Measurements from ENCODE around the gene GRAMD2B. TPM values are rescaled to one million over a fixed set of nuclear protein-coding genes. Genes with fewer than 3 reads are reported as not detected.

Gene GRAMD2B
- total RNA-seq, 4 donors from 2014 or later: 38.0 to 165 (median 129) TPM

- Histone ChIP-seq H3K36me3 (no peaks in the 10 kb centered on the region), H3K9me3 (no peaks in the 10 kb centered on the region), H3K27me3 (no peaks in the 10 kb centered on the region), H3K27ac (no peak overlapping the region), H3K4me1 (no peaks in the 10 kb centered on the region), H3K4me3 (no peak overlapping the region)
- TF ChIP-seq POLR2A (IDR thresholded peaks at IDR 0.05): no peak
- no peak for DNase-seq
These were observed 76.1 kb downstream of the GRAMD2B start for GRCh38 chr5:126499278-126499677.

GRCh38 chr5:126499853-126500342 lies 76.7 kb downstream of the GRAMD2B start:
- Histone ChIP-seq H3K4me1 (no peaks in the 10 kb centered on the region), H3K36me3 (no peaks in the 10 kb centered on the region), H3K27me3 (no peaks in the 10 kb centered on the region), H3K9me3 (no peaks in the 10 kb centered on the region), H3K4me3 (no peak overlapping the region), H3K27ac (no peak overlapping the region)
- TF ChIP-seq CTCF (IDR thresholded peaks at IDR 0.05): peak; percentile 13 to 67 (median 54)
- TF ChIP-seq POLR2A (IDR thresholded peaks at IDR 0.05): no peak
- DNase-seq: no peak

GRCh38 chr5:126501448-126501847 lies 78.2 kb downstream of the GRAMD2B start:
- H3K27ac ChIP-seq: no peak overlapping the region
- no peak for DNase-seq
- H3K36me3 ChIP-seq: no peaks in the 10 kb centered on the region
- no peak overlapping the region for H3K4me3 ChIP-seq
- no peaks in the 10 kb centered on the region for H3K27me3 ChIP-seq
- no peaks in the 10 kb centered on the region for H3K9me3 ChIP-seq
- TF ChIP-seq POLR2A (IDR thresholded peaks at IDR 0.05) (no peak), CTCF (IDR thresholded peaks at IDR 0.05) (no peak)
- H3K4me1 ChIP-seq: no peaks in the 10 kb centered on the region

GRCh38 chr5:126503602-126504104 lies 80.4 kb downstream of the GRAMD2B start:
- no peak overlapping the region for H3K4me3 ChIP-seq
- peak in 1 of 2 donors; percentile 9 for TF ChIP-seq POLR2A (IDR thresholded peaks at IDR 0.05)
- no peak for TF ChIP-seq CTCF (IDR thresholded peaks at IDR 0.05)
- no peaks in the 10 kb centered on the region for H3K4me1 ChIP-seq
- H3K9me3 ChIP-seq: no peaks in the 10 kb centered on the region
- DNase-seq: peak in 1 of 3 donors; percentile 64
- H3K36me3 ChIP-seq: no peaks in the 10 kb centered on the region
- H3K27me3 ChIP-seq: no peaks in the 10 kb centered on the region
- peak overlapping the region; percentile 10 to 61 (median 46) for H3K27ac ChIP-seq

GRCh38 chr5:126506079-126506478 lies 82.9 kb downstream of the GRAMD2B start:
- TF ChIP-seq CTCF (IDR thresholded peaks at IDR 0.05) (no peak), POLR2A (IDR thresholded peaks at IDR 0.05) (no peak)
- Histone ChIP-seq H3K9me3 (no peaks in the 10 kb centered on the region), H3K4me1 (peaks cover 0 to 7% (median 3%) of the 10 kb centered on the region in 4 donors), H3K36me3 (no peaks in the 10 kb centered on the region), H3K27me3 (no peaks in the 10 kb centered on the region), H3K4me3 (no peak overlapping the region), H3K27ac (peak overlapping the region in 1 of 4 donors; percentile 2)
- DNase-seq: no peak

- Histone ChIP-seq H3K36me3 (no peaks in the 10 kb centered on the region), H3K27ac (peak overlapping the region; percentile 61 to 82 (median 78)), H3K4me1 (peaks cover 0 to 7% (median 3%) of the 10 kb centered on the region in 4 donors), H3K4me3 (peak overlapping the region in 1 of 4 donors; percentile 5), H3K9me3 (no peaks in the 10 kb centered on the region), H3K27me3 (no peaks in the 10 kb centered on the region)
- TF ChIP-seq CTCF (IDR thresholded peaks at IDR 0.05) (no peak), POLR2A (IDR thresholded peaks at IDR 0.05) (no peak)
- no peak for DNase-seq
These were observed 85.2 kb downstream of the GRAMD2B start for GRCh38 chr5:126508251-126508961.

All from Peyer's patch (tissue), 4 donors.